CD4-positive, alpha-beta T cell (primary cell): ENCODE results near the gene CACNA2D3. TPM values are rescaled to one million over a fixed set of nuclear protein-coding genes. Genes with fewer than 3 reads are reported as not detected.

Source experiments
- ATAC-seq: fragments of 200-7000 bp; cut with Tn5 transposase; one replicate; pipeline ENCODE4 v1.10.0; 2022; ENCODE audit warnings: mild to moderate bottlenecking; ENCODE audit not compliant: poor library complexity
- CTCF ChIA-PET: fragments of 350-600 bp; sonication (Branson Sonifier 250); formaldehyde crosslinking; loops from one replicate; lab custom pipeline; 2021; ENCODE audit warnings: antibody characterized with exemption, inconsistent platforms; lab: Charles Lee
- POLR2A ChIA-PET: fragments of 350-600 bp; sonication (Branson Sonifier 250); formaldehyde crosslinking; loops from one replicate; lab custom pipeline; 2021; ENCODE audit warnings: antibody characterized with exemption, inconsistent platforms; lab: Charles Lee
- DNase-seq, 14 experiments: peaks; one replicate each; pipeline ENCODE4 v3.0.0-alpha.2; 2013 to 2020; ENCODE audit warnings: mixed read lengths in 2 of 14
- H3K27ac ChIP-seq, 2 donors: one replicate each; pipeline versions ENCODE4 v1.5.1 to v1.7.0; 2013; ENCODE audit warnings: low read length in 2 of 2, low read depth in 1 of 2, mild to moderate bottlenecking in 1 of 2
- H3K27me3 ChIP-seq, 2 experiments: 1 replicate in 1 of 2; 2 replicates in 1 of 2; pipeline versions ENCODE4 v1.6.1 to v1.7.0; 2013; ENCODE audit warnings: low read length in 2 of 2, control low read depth in 1 of 2, mild to moderate bottlenecking in 1 of 2, moderate library complexity in 1 of 2; ENCODE audit not compliant: insufficient read depth in 2 of 2, control insufficient read depth in 1 of 2
- H3K36me3 ChIP-seq: one replicate; pipeline ENCODE4 v1.6.1; 2013; ENCODE audit warnings: low read length, control low read depth; ENCODE audit not compliant: insufficient read depth
- H3K4me1 ChIP-seq: one replicate; pipeline ENCODE4 v1.6.1; 2013; ENCODE audit warnings: low read length, control low read depth; ENCODE audit not compliant: insufficient read depth
- H3K4me3 ChIP-seq: one replicate; pipeline ENCODE4 v1.5.1; 2013; ENCODE audit warnings: mild to moderate bottlenecking, low read length, moderate library complexity
- H3K9me3 ChIP-seq, 2 experiments: 1 replicate in 1 of 2; 2 replicates in 1 of 2; pipeline versions ENCODE4 v1.6.1 to v1.7.0; 2013; ENCODE audit warnings: low read length in 2 of 2, mild to moderate bottlenecking in 2 of 2, control low read depth in 1 of 2, moderate library complexity in 1 of 2; ENCODE audit not compliant: control insufficient read depth in 1 of 2, insufficient read depth in 1 of 2
- H3K27ac Mint-ChIP-seq: one replicate; pipeline ENCODE4 v1.8.0; 2020; ENCODE audit warnings: mixed read lengths
- H3K27me3 Mint-ChIP-seq: one replicate; pipeline ENCODE4 v1.8.0; 2021; ENCODE audit warnings: mixed read lengths
- H3K36me3 Mint-ChIP-seq: one replicate; pipeline ENCODE4 v1.8.0; 2021; ENCODE audit warnings: low read depth, mixed read lengths
- H3K4me1 Mint-ChIP-seq: one replicate; pipeline ENCODE4 v1.8.0; 2021; ENCODE audit warnings: low read depth, mixed read lengths
- H3K4me3 Mint-ChIP-seq: one replicate; pipeline ENCODE4 v1.8.0; 2020; ENCODE audit warnings: mild to moderate bottlenecking, mixed read lengths
- H3K9me3 Mint-ChIP-seq: one replicate; pipeline ENCODE4 v1.8.0; 2020; ENCODE audit warnings: mixed read lengths
- intact Hi-C, 2 experiments: fragments of 100-400 bp; cut with DNase I in 1 of 2; cut with micrococcal nuclease in 1 of 2; formaldehyde crosslinking; loops; one replicate each; pipeline versions ENCODE4 v1.15.1 to v1.9.0; 2023 to 2025; cut with DNase I, micrococcal nuclease
- total RNA-seq, 174 experiments: library from RNA in 2 of 174; stranded (reverse) in 2 of 174; gene quantifications; one replicate each; pipeline ENCODE4 v1.2.3 and lab custom pipeline; 2021 to 2026
- TF ChIP-seq, protein P1 (sequence below): fragments of 200-600 bp; IDR thresholded peaks from one replicate; pipeline ENCODE4 v1.8.0; 2022; ENCODE audit warnings: antibody characterized with exemption, mild to moderate bottlenecking

Gene CACNA2D3
- total RNA-seq, 2 experiments from 2014 or later, result 0.08 TPM; not detected in 1

GRCh38 chr3:54599716-54600115, 477.4 kb downstream of the CACNA2D3 start:
- H3K27me3 Mint-ChIP-seq, result no peaks in the 10 kb centered on the region
- Histone ChIP-seq H3K9me3 (peaks cover 0 to 12% of the 10 kb centered on the region in 2 experiments), H3K4me3 (no peak overlapping the region), H3K27ac (no peak overlapping the region), H3K27me3 (no peaks in the 10 kb centered on the region), H3K36me3 (no peaks in the 10 kb centered on the region), H3K4me1 (no peaks in the 10 kb centered on the region)
- no peaks in the 10 kb centered on the region for H3K36me3 Mint-ChIP-seq
- TF ChIP-seq, protein P1, sequence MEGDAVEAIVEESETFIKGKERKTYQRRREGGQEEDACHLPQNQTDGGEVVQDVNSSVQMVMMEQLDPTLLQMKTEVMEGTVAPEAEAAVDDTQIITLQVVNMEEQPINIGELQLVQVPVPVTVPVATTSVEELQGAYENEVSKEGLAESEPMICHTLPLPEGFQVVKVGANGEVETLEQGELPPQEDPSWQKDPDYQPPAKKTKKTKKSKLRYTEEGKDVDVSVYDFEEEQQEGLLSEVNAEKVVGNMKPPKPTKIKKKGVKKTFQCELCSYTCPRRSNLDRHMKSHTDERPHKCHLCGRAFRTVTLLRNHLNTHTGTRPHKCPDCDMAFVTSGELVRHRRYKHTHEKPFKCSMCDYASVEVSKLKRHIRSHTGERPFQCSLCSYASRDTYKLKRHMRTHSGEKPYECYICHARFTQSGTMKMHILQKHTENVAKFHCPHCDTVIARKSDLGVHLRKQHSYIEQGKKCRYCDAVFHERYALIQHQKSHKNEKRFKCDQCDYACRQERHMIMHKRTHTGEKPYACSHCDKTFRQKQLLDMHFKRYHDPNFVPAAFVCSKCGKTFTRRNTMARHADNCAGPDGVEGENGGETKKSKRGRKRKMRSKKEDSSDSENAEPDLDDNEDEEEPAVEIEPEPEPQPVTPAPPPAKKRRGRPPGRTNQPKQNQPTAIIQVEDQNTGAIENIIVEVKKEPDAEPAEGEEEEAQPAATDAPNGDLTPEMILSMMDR, result no peak
- no peak overlapping the region for H3K4me3 Mint-ChIP-seq
- ChIA-PET POLR2A (no interaction called here), CTCF (no interaction called here)
- DNase-seq (no peak), ATAC-seq (no peak)
- no peaks in the 10 kb centered on the region for H3K9me3 Mint-ChIP-seq
- intact Hi-C loops, result no loop called here
- no peaks in the 10 kb centered on the region for H3K4me1 Mint-ChIP-seq
- no peak overlapping the region for H3K27ac Mint-ChIP-seq

DNA sequence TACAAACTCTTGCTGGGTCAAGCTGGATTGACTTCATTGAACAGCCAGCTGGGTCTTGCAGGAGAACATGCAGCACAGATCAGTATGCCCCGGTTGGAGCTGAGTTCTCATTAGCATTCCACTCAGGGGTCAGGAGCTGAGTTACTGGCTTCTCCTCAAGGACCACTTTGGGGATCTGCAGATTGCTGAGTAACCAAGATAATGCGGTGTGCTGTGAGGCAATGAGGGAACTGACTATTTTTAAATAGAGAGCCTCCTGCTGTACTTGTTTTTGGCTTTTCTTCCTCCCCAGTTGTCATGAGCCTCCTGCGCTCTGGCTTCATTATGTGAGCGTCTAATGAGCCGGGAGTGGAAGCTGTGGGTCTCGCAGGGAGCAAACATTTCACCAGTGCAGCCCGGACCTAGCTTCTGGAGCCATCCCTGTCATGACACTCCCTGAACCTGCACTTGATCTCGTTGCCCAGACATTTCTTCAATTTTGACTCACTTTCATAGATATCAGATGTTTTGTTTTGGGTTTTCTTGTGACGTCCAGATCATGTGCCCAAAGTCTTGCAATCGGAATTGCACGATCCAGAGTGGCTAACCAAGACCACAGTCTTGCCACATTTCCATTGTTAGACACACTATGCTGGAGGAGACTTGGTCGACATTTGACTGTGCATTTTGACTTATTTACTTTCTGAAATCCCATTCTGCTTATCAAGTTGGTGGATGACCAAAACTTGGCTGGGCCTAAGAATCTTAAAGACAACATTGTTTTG, 478.3 kb downstream of the CACNA2D3 start:
- Mint-ChIP-seq H3K9me3 (no peaks in the 10 kb centered on the region), H3K4me3 (no peak overlapping the region), H3K27me3 (no peaks in the 10 kb centered on the region), H3K36me3 (no peaks in the 10 kb centered on the region), H3K27ac (no peak overlapping the region), H3K4me1 (no peaks in the 10 kb centered on the region)
- intact Hi-C loops, result no loop called here
- TF ChIP-seq, protein P1, result no peak
- no peak for DNase-seq
- ChIA-PET CTCF (no interaction called here), POLR2A (no interaction called here)
- no peak for ATAC-seq
- Histone ChIP-seq H3K36me3 (no peaks in the 10 kb centered on the region), H3K27me3 (no peaks in the 10 kb centered on the region), H3K27ac (no peak overlapping the region), H3K9me3 (peaks cover 0 to 12% of the 10 kb centered on the region in 2 experiments), H3K4me1 (no peaks in the 10 kb centered on the region), H3K4me3 (no peak overlapping the region)

DNA sequence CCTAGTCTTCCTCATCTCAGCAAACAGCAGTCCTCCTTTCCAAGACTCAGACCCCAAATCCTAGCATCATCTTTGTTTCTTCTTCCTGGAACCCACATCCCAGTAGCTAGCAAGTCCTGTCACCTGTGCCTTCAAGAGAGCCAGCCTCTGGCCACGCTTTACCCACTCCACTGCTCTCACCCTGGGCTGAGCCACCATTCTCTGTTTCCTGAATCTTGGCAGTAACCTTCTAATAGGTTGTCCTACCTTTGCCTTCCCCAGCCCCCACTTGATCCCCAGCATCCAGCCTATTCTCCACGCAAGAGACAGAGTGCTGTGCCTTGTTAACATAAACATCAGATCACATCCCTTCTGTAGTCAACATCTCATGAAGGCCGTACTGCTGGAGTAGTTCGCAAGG, 482.1 kb downstream of the CACNA2D3 start:
- no peak overlapping the region for H3K27ac Mint-ChIP-seq
- Histone ChIP-seq H3K27me3 (no peaks in the 10 kb centered on the region), H3K4me1 (no peaks in the 10 kb centered on the region), H3K27ac (no peak overlapping the region), H3K9me3 (peaks cover 0 to 8% of the 10 kb centered on the region in 2 experiments), H3K36me3 (no peaks in the 10 kb centered on the region), H3K4me3 (no peak overlapping the region)
- DNase-seq, result no peak
- ChIA-PET POLR2A (no interaction called here), CTCF (no interaction called here)
- H3K36me3 Mint-ChIP-seq, result no peaks in the 10 kb centered on the region
- TF ChIP-seq, protein P1, result no peak
- no peaks in the 10 kb centered on the region for H3K4me1 Mint-ChIP-seq
- peaks cover 4% of the 10 kb centered on the region for H3K9me3 Mint-ChIP-seq
- no peaks in the 10 kb centered on the region for H3K27me3 Mint-ChIP-seq
- H3K4me3 Mint-ChIP-seq, result no peak overlapping the region
- no peak for ATAC-seq
- intact Hi-C loops, result no loop called here
